Large intestine (tissue), 3 donors: ENCODE data around the gene ZNF575. TPM values are rescaled to one million over a fixed set of nuclear protein-coding genes. Genes with fewer than 3 reads are reported as not detected.

Experiments
- DNase-seq, 2 donors: peaks; one replicate each; pipeline versions ENCODE4 v3.0.0 to v3.0.0-alpha.2; 2013
- H3K27ac ChIP-seq: one replicate; pipeline ENCODE4 v1.5.1; 2013; ENCODE audit warnings: low read length
- H3K27me3 ChIP-seq: 2 replicates; pipeline ENCODE4 v1.6.1; 2013; ENCODE audit warnings: low read length; ENCODE audit not compliant: control insufficient read depth, insufficient read depth
- H3K36me3 ChIP-seq: 2 replicates; pipeline ENCODE4 v1.6.1; 2013; ENCODE audit warnings: low read length; ENCODE audit not compliant: control insufficient read depth, insufficient read depth
- H3K4me1 ChIP-seq: one replicate; pipeline ENCODE4 v1.6.1; 2013; ENCODE audit warnings: low read length; ENCODE audit not compliant: control insufficient read depth, insufficient read depth
- H3K4me3 ChIP-seq: one replicate; pipeline ENCODE4 v1.5.1; 2013; ENCODE audit warnings: low read length
- H3K9me3 ChIP-seq: one replicate; pipeline ENCODE4 v1.6.1; 2013; ENCODE audit warnings: mild to moderate bottlenecking, low read depth, low read length, moderate library complexity; ENCODE audit not compliant: control insufficient read depth
- WGBS: methylation state at CpG from one replicate; pipeline ENCODE4 v1.1.5; 2013; ENCODE audit warnings: low lambda C conversion rate; ENCODE audit not compliant: insufficient coverage; 5-methylcytosine and 5-hydroxymethylcytosine counted together
- polyA plus RNA-seq: library from polyadenylated mRNA; unstranded; fragments of 120-200 nt; gene quantifications from one replicate; pipeline ENCODE4 v1.2.1, GENCODE V29; 2013

Gene ZNF575
- polyA plus RNA-seq, 1 donor = 4.0 TPM

- no peaks in the 10 kb centered on the region for H3K27me3 ChIP-seq
- H3K36me3 ChIP-seq = peaks cover 57% of the 10 kb centered on the region
- 71% methylated on average over 2 of the region's 8 CpGs for WGBS
- no peaks in the 10 kb centered on the region for H3K4me1 ChIP-seq
- no peaks in the 10 kb centered on the region for H3K9me3 ChIP-seq
- no peak overlapping the region for H3K4me3 ChIP-seq
- no peak overlapping the region for H3K27ac ChIP-seq
- peak; percentile 45 to 55 for DNase-seq
Observed at GRCh38 chr19:43555185-43555770, 22.3 kb downstream of the ZNF575 start.

- H3K4me1 ChIP-seq = no peaks in the 10 kb centered on the region
- H3K27ac ChIP-seq = no peak overlapping the region
- WGBS = no CpG with 5 or more reads among the region's 6 CpGs
Observed at GRCh38 chr19:43560687-43561086, 27.7 kb downstream of the ZNF575 start.

GRCh38 chr19:43561139-43561970, 28.4 kb downstream of the ZNF575 start:
- Histone ChIP-seq H3K27me3 (no peaks in the 10 kb centered on the region), H3K9me3 (no peaks in the 10 kb centered on the region), H3K36me3 (peaks cover 35% of the 10 kb centered on the region), H3K4me3 (no peak overlapping the region), H3K4me1 (no peaks in the 10 kb centered on the region), H3K27ac (no peak overlapping the region)
- no peak for DNase-seq
- no CpG with 5 or more reads among the region's 12 CpGs for WGBS

More at GRCh38 chr19:43560687-43561086, 27.7 kb downstream of the ZNF575 start:
- H3K27me3 ChIP-seq = no peaks in the 10 kb centered on the region
- H3K9me3 ChIP-seq = no peaks in the 10 kb centered on the region
- DNase-seq = peak in 1 of 2 donors; percentile 12
- peaks cover 39% of the 10 kb centered on the region for H3K36me3 ChIP-seq
- H3K4me3 ChIP-seq = no peak overlapping the region

GRCh38 chr19:43562226-43562697, 29.3 kb downstream of the ZNF575 start:
- WGBS = no CpG with 5 or more reads among the region's 6 CpGs
- DNase-seq = no peak
- Histone ChIP-seq H3K9me3 (no peaks in the 10 kb centered on the region), H3K4me1 (no peaks in the 10 kb centered on the region), H3K36me3 (peaks cover 35% of the 10 kb centered on the region), H3K27me3 (no peaks in the 10 kb centered on the region), H3K4me3 (no peak overlapping the region), H3K27ac (no peak overlapping the region)

GRCh38 chr19:43562698-43563241, 29.8 kb downstream of the ZNF575 start:
- no peaks in the 10 kb centered on the region for H3K4me1 ChIP-seq
- H3K27ac ChIP-seq = no peak overlapping the region
- WGBS = no CpG with 5 or more reads among the region's 14 CpGs
- no peak overlapping the region for H3K4me3 ChIP-seq
- no peak for DNase-seq
- no peaks in the 10 kb centered on the region for H3K27me3 ChIP-seq
- no peaks in the 10 kb centered on the region for H3K9me3 ChIP-seq
- peaks cover 30% of the 10 kb centered on the region for H3K36me3 ChIP-seq

GRCh38 chr19:43563816-43564457, 30.9 kb downstream of the ZNF575 start:
- no CpG with 5 or more reads among the region's 10 CpGs for WGBS
- no peak for DNase-seq
- H3K9me3 ChIP-seq = no peaks in the 10 kb centered on the region
- H3K36me3 ChIP-seq = peaks cover 27% of the 10 kb centered on the region
- no peak overlapping the region for H3K4me3 ChIP-seq
- no peaks in the 10 kb centered on the region for H3K27me3 ChIP-seq
- no peak overlapping the region for H3K27ac ChIP-seq
- no peaks in the 10 kb centered on the region for H3K4me1 ChIP-seq

GRCh38 chr19:43564800-43565199, 31.8 kb downstream of the ZNF575 start:
- H3K4me1 ChIP-seq = no peaks in the 10 kb centered on the region
- H3K27ac ChIP-seq = no peak overlapping the region
- no peak for DNase-seq
- H3K4me3 ChIP-seq = no peak overlapping the region
- no peaks in the 10 kb centered on the region for H3K27me3 ChIP-seq
- H3K9me3 ChIP-seq = no peaks in the 10 kb centered on the region
- peaks cover 27% of the 10 kb centered on the region for H3K36me3 ChIP-seq
- no CpG with 5 or more reads among the region's 9 CpGs for WGBS

GRCh38 chr19:43569657-43570056, 36.7 kb downstream of the ZNF575 start:
- Histone ChIP-seq H3K36me3 (peaks cover 2% of the 10 kb centered on the region), H3K4me3 (no peak overlapping the region), H3K27me3 (no peaks in the 10 kb centered on the region), H3K27ac (no peak overlapping the region), H3K9me3 (no peaks in the 10 kb centered on the region), H3K4me1 (peaks cover 3% of the 10 kb centered on the region)
- WGBS = 100% methylated on average over 3 of the region's 5 CpGs
- DNase-seq = no peak

GRCh38 chr19:43570174-43570791, 37.3 kb downstream of the ZNF575 start:
- H3K36me3 ChIP-seq = peaks cover 2% of the 10 kb centered on the region
- no peaks in the 10 kb centered on the region for H3K27me3 ChIP-seq
- no peak for DNase-seq
- peaks cover 5% of the 10 kb centered on the region for H3K4me1 ChIP-seq
- H3K9me3 ChIP-seq = no peaks in the 10 kb centered on the region
- no CpG with 5 or more reads among the region's 5 CpGs for WGBS
- H3K27ac ChIP-seq = no peak overlapping the region
- H3K4me3 ChIP-seq = no peak overlapping the region

- peak in 1 of 2 donors; percentile 48 for DNase-seq
- Histone ChIP-seq H3K36me3 (peaks cover 2% of the 10 kb centered on the region), H3K4me1 (peaks cover 10% of the 10 kb centered on the region), H3K27ac (no peak overlapping the region), H3K4me3 (no peak overlapping the region), H3K9me3 (no peaks in the 10 kb centered on the region), H3K27me3 (no peaks in the 10 kb centered on the region)
- no CpG with 5 or more reads among the region's 3 CpGs for WGBS
Observed at GRCh38 chr19:43572171-43572588, 39.2 kb downstream of the ZNF575 start.
